HL-60 (cell line): ENCODE measurements around the gene ABCC4.

Experiments
- DNase-seq, 2 experiments: peaks; one replicate each; pipeline ENCODE4 v3.0.0-alpha.2; 2010 to 2020; ENCODE audit warnings: low read depth in 1 of 2, low spot score in 1 of 2
- H3K27ac ChIP-seq: fragments of 250-450 bp; sonication (Bioruptor Pico); replicated peaks from 2 replicates; pipeline ENCODE4 v1.5.1; 2020; ENCODE audit warnings: mild to moderate bottlenecking, moderate library complexity
- H3K27me3 ChIP-seq: fragments of 250-450 bp; sonication (Bioruptor Pico); 2 replicates; pipeline ENCODE4 v1.5.1; 2021; ENCODE audit warnings: mild to moderate bottlenecking, moderate library complexity; ENCODE audit not compliant: insufficient read depth, poor library complexity, severe bottlenecking
- H3K4me3 ChIP-seq: replicated peaks from 2 replicates; pipeline ENCODE4 v1.5.1; 2011; ENCODE audit warnings: mild to moderate bottlenecking, control low read depth, low read length; ENCODE audit not compliant: insufficient read depth
- CTCF ChIP-seq: IDR thresholded peaks from one replicate; pipeline ENCODE4 v1.5.1; 2011; ENCODE audit warnings: low read length, control low read depth, inconsistent platforms; ENCODE audit not compliant: insufficient read depth
- GABPA ChIP-seq: IDR thresholded peaks from 2 replicates; pipeline ENCODE4 v1.6.1; 2012; ENCODE audit warnings: low read depth
- POLR2AphosphoS5 ChIP-seq: IDR thresholded peaks from 2 replicates; pipeline ENCODE4 v1.6.1; 2012; ENCODE audit warnings: low read depth
- REST ChIP-seq: IDR thresholded peaks from 2 replicates; pipeline ENCODE4 v1.6.1; 2012; ENCODE audit warnings: low read depth; ENCODE audit not compliant: insufficient replicate concordance
- SPI1 ChIP-seq: IDR thresholded peaks from 2 replicates; pipeline ENCODE4 v1.6.1; 2012; ENCODE audit warnings: low read depth, mild to moderate bottlenecking, borderline replicate concordance

ABCC4 gene

GRCh38 chr13:95228130-95228529 is 73.1 kb downstream of the ABCC4 start:
- TF ChIP-seq CTCF (no peak), GABPA (no peak), REST (no peak), POLR2AphosphoS5 (no peak), SPI1 (no peak)

GRCh38 chr13:95226932-95227695 is 74.1 kb downstream of the ABCC4 start:
- no peak for TF ChIP-seq REST
- TF ChIP-seq SPI1 = peak; percentile 87
- no peak overlapping the region for H3K4me3 ChIP-seq
- peak overlapping the region; percentile 51 for H3K27ac ChIP-seq
- peak in 1 of 2 experiments; percentile 55 for DNase-seq
- no peaks in the 10 kb centered on the region for H3K27me3 ChIP-seq

More at GRCh38 chr13:95228130-95228529, 73.1 kb downstream of the ABCC4 start:
- DNase-seq = peak in 1 of 2 experiments; percentile 53
- peak overlapping the region; percentile 51 for H3K27ac ChIP-seq
- H3K27me3 ChIP-seq = no peaks in the 10 kb centered on the region
- no peak overlapping the region for H3K4me3 ChIP-seq

- no peak overlapping the region for H3K4me3 ChIP-seq
- TF ChIP-seq SPI1 (no peak), CTCF (no peak)
- H3K27ac ChIP-seq = no peak overlapping the region; the same call in 1 of the 2 replicates
- no peak for DNase-seq
- H3K27me3 ChIP-seq = no peaks in the 10 kb centered on the region
These were observed 74.8 kb downstream of the ABCC4 start for GRCh38 chr13:95226476-95226875.

GRCh38 chr13:95226050-95226449 is 75.2 kb downstream of the ABCC4 start:
- no peak for TF ChIP-seq REST
- TF ChIP-seq POLR2AphosphoS5 = no peak
- TF ChIP-seq GABPA = no peak
- TF ChIP-seq CTCF = no peak
- TF ChIP-seq SPI1 = no peak
- Histone ChIP-seq H3K4me3 (no peak overlapping the region), H3K27me3 (no peaks in the 10 kb centered on the region), H3K27ac (no peak overlapping the region)
- DNase-seq = no peak
